ENCODE data around the gene WDR33.

Gene WDR33

GRCh38 chr2:127674241-127675209 is 136.4 kb downstream of the WDR33 start:
- DNase-seq (ENCODE audit: low read depth in 3 of 3, low spot score in 1 of 3), result no peak

- no peak for DNase-seq (ENCODE audit: low read depth in 3 of 3, low spot score in 1 of 3)
These were observed 137.5 kb downstream of the WDR33 start for GRCh38 chr2:127673291-127674069.

DNA sequence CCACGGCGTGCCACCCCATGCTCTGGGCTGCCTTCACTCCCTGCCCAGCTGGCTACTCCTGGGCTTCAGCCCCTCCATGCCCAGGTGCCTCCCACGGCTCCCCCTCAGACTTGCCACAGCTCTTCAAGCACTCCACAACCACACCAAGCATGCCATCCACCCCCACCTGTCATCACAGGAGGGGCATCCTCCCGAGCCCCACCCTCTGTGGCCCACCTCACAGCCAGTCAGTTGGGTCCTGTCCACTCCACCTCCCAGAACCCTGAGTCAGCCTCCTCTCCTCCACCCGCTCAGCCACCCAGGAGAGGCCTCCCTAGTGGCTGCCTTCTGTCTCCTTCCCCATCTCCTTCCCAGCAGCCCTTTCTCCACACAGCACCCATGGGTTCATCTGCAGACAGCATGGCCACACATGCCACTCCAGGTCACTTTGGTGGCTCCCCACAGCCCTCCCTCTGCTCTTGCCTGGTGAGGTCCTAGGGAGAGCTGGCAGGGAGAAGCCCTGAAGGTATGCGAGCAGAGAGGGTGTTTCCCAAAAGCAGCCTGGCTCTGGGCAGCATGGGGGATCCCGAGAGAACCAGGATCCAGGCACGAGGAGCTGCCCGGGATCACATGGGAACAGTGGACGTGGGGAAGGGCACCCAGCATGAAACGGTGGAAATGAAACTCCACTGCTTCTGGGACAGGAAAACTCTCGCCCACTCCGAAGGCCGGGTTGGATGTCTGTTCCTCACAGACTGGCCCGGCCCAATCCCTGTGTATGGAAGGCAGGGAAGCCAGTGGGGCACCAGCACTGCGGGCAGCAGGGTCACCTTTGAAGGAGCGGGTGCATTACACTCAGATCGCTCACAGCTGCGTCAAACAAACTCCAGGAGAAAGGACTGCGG is 138.4 kb downstream of the WDR33 start:
- DNase-seq (ENCODE audit: low read depth in 3 of 3, low spot score in 1 of 3), result no peak

GRCh38 chr2:127671557-127672302 is 139.2 kb downstream of the WDR33 start:
- DNase-seq (ENCODE audit: low read depth in 3 of 3, low spot score in 1 of 3), result no peak

GRCh38 chr2:127670957-127671290 is 140.0 kb downstream of the WDR33 start:
- no peak for DNase-seq (ENCODE audit: low read depth in 3 of 3, low spot score in 1 of 3)

GRCh38 chr2:127670055-127670956 is 140.7 kb downstream of the WDR33 start:
- no peak for DNase-seq (ENCODE audit: low read depth in 3 of 3, low spot score in 1 of 3)

- no peak for DNase-seq (ENCODE audit: low read depth in 3 of 3, low spot score in 1 of 3)
These were observed 141.9 kb downstream of the WDR33 start for GRCh38 chr2:127669056-127669455.

GRCh38 chr2:127665267-127665893 is 145.6 kb downstream of the WDR33 start:
- no peak for DNase-seq (ENCODE audit: low read depth in 3 of 3, low spot score in 1 of 3)

DNA sequence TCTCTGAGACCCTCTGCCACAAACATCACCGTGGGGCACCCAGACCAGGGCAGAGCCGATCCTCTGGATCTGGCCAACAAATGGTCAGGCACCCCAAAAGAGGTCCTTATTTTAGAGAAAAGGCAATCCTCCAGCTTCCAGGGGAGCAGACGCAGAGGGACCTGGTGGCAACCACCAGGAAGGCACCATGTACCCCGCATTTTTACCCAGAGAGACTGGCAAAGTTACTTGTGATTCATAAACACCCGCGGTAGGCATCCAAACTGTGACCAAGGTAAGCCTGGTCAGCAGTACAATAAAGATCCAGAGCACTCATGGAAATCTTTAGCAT is 146.1 kb downstream of the WDR33 start:
- DNase-seq (ENCODE audit: low read depth in 3 of 3, low spot score in 1 of 3), result no peak

- DNase-seq (ENCODE audit: low read depth in 3 of 3, low spot score in 1 of 3), result no peak
These were observed 146.7 kb downstream of the WDR33 start for GRCh38 chr2:127664065-127664894.

- DNase-seq (ENCODE audit: low read depth in 3 of 3, low spot score in 1 of 3), result no peak
These were observed 147.4 kb downstream of the WDR33 start for GRCh38 chr2:127663566-127664064.

GRCh38 chr2:127662937-127663565 is 147.9 kb downstream of the WDR33 start:
- no peak for DNase-seq (ENCODE audit: low read depth in 3 of 3, low spot score in 1 of 3)

DNA sequence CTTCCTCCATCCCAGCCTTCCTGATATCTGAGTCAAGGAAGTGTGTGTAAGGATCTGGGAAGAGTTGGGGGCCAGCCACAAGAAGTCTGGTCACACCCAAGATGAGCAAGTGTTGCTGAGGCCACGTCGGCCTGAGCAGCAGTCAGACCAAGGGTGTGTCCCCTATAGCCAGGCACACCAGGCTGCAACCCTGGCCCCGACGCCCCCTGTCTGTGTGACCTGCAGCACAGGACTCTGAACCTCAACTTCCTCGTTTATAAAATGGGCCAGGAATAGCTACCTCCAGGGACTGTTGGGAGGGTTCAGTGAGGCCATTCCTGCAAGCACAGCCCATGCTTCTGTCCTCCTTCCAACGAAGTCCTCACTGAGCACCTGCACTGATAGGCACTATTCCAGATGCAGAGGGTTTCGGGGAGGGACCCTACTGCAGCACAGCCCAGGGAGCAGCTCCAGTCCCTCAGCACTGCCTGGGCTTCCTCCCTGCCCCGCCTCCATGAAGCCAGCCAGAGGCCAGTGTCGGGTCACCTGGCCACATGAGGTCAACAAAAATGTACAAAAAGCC is 148.9 kb downstream of the WDR33 start:
- DNase-seq (ENCODE audit: low read depth in 3 of 3, low spot score in 1 of 3), result no peak

- no peak for DNase-seq (ENCODE audit: low read depth in 3 of 3, low spot score in 1 of 3)
These were observed 149.8 kb downstream of the WDR33 start for GRCh38 chr2:127661072-127661649.

- DNase-seq (ENCODE audit: low read depth in 3 of 3, low spot score in 1 of 3), result no peak
These were observed 150.7 kb downstream of the WDR33 start for GRCh38 chr2:127660291-127660578.

DNA sequence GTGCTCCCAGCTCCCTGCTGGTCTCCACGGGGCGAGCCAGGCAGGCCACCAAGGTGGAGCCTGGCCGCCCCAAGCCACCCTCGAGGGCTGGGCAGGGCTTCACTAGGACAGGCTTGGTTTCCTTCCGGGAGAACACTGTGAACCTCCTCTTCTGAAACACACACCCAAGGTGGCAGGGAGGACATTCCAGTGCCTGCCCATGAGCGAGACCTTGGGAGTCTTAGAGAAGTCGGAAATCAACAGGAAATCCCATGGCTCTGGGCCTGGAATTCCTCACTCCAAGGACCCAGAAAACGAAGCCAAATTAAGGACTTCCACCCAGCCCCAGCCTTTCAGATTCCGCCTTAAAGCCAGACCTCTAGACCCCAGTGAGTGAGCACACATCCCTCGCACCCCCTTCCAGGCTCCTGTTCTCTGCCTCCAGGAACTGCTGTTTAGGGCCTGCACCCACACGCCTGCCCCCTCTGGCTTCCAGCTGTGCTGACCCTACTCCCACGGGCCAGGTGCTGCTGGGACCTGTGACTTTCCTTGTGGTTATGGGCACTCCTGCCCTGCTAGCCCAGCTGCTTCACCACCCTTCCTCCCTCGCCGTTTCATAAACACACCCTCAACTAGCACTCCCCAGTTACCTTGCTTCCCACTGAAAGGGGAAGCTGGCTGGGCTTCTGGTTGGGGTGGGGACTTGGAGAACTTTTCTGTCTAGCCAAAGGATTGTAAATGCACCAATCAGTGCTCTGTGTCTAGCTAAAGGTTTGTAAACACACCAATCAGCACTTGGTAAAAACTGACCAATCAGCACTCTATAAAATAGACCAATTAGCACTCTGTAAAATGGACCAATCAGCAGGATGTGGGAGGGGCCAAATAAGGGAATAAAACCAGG is 151.3 kb downstream of the WDR33 start:
- no peak for DNase-seq (ENCODE audit: low read depth in 3 of 3, low spot score in 1 of 3)
